ENCODE data around the gene SNAP91.
"Not testable (repeated sequence)": the region's sequence is repeated elsewhere in the genome, so short reads cannot be mapped to it uniquely, and the experiment has no call there.

Gene SNAP91

DNA sequence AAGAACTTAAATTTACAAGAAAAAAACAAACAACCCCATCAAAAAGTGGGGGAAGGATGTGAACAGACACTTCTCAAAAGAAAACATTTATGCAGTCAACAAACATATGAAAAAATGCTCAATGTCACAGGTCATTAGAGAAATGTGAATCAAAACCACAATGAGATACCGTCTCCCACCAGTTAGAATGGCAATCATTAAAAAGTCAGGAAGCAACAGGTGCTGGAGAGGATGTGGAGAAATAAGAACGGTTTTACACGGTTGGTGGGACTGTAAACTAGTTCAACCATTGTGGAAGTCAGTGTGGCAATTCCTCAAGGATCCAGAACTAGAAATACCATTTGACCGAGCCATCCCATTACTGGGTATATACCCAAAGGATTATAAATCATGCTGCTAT, 157.2 kb downstream of the SNAP91 start:
- DNase-seq (ENCODE audit: low read depth in 3 of 3, low spot score in 1 of 3), result not testable (repeated sequence)

DNA sequence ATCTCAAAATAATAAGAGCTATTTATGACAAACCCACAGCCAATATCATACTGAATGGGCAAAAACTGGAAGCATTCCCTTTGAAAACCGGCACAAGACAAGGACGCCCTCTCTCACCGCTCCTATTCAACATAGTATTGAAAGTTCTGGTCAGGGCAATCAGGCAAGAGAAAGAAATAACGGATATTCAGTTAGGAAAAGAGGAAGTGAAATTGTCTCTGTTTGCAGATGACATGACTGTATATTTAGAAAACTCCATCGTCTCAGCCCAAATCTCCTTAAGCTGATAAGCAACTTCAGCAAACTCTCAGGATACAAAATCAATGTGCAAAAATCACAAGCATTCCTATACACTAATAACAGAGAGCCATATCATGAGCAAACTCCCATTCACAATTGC, 158.4 kb downstream of the SNAP91 start:
- DNase-seq (ENCODE audit: low read depth in 3 of 3, low spot score in 1 of 3), result not testable (repeated sequence)

DNA sequence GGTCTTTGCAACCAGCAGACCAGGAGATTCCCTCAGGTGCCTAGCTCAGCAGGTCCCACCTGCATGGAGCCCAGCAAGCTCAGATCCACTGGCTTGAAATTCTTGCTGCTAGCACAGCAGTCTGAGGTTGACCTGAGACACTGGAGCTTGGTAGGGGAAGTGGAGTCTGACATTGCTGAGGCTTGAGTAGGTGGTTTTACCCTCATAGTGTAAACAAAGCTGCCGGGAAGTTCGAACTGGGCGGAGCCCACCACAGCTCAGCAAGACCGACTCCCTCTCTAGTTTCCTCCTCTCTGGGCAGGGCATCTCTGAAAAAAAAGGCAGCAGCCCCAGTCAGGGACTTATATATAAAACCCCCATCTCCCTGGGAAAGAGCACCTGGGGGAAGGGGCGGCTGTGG, 162.3 kb downstream of the SNAP91 start:
- DNase-seq (ENCODE audit: low read depth in 3 of 3, low spot score in 1 of 3), result no peak

DNA sequence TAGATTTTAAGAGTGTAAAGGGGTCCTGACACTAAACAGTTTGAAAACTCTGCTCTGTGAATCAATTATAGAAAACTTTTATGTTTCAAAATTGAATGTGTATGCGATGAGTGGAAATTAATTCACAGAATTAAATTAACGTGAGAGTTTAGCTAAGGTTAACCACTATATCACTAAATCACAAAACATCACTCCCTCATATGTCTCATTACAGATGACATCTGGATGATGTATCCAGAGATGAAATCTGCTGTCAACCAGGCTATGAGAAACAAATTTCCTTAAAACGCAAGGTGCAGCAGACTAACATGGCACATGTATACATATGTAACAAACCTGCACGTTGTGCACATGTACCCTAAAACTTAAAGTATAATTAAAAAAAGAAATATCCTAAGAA, 169.2 kb downstream of the SNAP91 start:
- DNase-seq (ENCODE audit: low read depth in 3 of 3, low spot score in 1 of 3), result no peak

DNA sequence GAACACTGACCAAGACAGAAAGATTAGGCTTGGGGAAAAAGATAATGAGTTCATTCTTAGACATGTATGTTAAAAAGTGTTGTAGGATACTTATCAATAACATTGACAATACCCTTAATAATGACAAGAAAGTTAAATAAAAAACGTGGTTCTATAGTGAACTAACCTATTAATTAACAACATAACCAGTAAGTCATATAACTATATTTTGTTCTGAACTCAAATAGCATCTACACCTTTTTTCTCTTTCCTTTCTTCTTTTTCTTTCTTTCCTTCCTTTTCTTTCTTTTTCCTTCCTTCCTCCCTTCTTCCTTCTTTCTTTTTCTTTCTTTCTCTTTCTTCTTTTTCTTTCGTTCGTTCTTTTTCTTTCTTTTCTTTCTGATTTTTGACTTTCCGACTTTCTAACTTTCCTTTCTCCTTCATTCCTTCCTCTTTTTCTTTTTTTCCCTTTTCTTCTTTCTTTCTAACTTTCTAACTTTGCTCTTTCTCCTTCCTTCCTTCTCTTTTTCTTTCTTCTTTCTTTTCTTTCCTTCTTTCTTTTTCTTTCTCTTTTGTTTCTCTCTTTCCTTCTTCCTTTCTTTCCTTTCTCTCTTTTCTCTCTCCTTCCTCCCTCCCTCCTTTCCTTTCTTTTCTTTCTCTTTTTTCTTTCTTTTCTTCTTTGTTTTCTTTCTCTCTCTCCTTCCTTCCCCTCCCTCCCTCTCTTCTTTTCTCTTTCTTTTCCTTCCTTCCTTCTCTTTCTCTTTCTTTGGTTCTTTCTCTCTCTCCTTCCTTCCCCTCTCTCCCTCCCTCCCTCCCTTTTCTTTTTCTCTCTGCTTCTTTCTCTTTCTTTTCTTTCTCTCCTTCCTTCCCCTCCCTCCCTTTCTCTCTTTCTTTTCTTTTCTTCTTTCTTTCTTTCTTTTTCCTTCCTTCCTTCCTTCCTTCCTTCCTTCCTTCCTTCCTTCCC, 172.0 kb downstream of the SNAP91 start:
- no peak for DNase-seq (ENCODE audit: low read depth in 3 of 3, low spot score in 1 of 3)

DNA sequence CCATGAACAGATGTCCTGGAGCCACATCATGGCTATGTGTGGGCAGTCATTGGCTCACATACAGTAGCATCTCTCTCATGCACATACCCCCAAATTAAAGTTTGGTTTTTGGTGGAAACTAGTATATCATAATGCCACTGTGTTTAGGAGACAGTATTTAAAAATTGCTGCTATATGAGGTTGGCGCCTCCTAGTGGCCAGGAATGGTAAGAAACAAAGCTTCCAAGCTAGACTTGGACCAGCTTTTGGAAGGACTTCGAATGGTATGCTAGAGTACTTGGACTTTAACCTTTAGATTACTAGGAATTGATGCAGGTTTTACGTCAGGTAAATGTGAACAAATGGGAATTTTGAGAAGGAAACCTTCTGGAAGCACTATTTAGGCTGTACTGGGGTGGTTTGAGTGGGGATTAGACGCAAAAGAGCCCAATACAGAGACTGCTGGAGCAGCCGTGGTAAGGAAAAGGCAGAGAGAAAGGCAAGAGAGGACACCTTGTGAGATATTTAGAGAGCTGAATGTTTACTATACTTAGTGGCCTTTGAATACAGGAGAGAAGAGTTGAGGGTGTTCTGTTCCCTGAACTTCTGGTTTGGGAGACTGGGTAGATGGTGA, 172.8 kb downstream of the SNAP91 start:
- DNase-seq (ENCODE audit: low read depth in 3 of 3, low spot score in 1 of 3), result peak in 1 of 3 donors; percentile 19

DNA sequence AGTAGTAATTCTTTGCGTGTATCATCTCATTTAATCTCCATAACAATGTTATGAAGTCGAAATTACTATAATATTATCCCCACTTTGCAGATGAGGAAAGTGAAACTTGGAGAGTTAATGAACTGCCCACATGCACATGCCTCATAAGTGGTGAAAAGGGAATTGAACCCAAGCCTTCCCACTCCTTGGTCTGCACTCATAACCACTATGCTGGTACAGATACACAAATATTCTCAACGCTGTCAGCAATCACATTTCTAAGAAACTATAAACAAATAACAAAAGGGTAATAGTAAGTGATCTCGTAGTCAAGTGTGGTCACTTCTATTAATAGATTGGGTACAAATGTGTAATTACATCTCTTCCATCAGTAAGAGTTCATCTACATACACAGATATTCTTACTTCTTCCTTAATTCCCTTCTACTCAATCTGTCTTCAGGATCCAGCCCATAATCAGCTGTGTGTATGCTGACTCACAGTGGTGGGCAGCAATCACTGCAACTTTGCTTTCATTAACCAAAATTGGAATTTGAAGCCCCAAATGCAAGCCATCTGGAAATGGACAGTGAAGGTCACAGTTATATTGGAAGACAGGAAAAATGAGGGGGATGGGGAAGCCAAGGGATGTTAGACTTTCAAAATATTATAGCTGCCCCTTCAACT, 190.0 kb downstream of the SNAP91 start:
- no peak for DNase-seq (ENCODE audit: low read depth in 3 of 3, low spot score in 1 of 3)

DNA sequence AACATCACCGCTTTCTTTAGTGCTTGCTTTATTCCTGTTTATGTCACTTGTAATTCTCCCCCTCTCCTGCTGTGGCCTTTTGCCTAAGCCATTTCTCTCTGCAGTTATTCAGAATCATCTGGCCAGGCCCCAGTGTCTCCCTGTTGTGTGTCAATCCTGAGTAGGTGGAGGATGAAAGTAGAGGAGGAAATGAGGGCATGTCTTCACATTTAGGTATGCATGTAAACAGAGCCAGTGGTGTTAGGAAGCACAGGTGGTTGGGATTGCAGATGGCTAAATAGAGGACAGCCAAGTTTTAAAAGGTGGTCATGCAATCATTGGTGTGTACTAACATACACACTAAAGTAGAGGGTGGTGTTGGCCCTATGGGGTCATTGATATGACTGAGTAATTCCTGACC, 191.4 kb downstream of the SNAP91 start:
- DNase-seq (ENCODE audit: low read depth in 3 of 3, low spot score in 1 of 3), result no peak

DNA sequence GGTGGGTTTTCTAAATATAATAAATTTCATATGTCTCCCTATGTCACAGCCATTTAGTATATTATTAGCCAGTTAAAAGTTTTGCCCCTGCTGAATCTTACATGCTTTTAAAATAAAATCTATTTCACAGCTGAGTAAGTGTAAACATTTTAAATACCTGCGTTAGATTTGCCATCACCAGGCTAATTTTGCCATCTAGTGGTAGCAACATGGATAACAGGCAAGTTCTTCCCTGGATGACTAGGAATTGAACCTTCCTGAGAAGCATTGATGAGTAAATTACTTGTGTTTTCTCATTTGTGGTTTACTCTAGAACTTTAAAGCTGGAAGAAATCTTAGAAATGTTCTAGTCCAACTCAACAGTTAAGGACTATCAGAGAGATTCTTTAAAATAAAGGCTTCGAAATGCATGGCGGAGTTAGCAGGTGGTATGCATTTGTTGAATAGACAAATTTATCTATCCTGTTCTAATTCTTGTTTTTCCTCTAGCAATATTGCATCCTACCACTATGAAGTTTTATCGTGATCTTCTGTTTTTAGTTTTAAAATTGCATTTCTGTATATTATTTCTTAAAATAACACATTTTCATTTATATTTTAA, 193.9 kb downstream of the SNAP91 start:
- no peak for DNase-seq (ENCODE audit: low read depth in 3 of 3, low spot score in 1 of 3)

DNA sequence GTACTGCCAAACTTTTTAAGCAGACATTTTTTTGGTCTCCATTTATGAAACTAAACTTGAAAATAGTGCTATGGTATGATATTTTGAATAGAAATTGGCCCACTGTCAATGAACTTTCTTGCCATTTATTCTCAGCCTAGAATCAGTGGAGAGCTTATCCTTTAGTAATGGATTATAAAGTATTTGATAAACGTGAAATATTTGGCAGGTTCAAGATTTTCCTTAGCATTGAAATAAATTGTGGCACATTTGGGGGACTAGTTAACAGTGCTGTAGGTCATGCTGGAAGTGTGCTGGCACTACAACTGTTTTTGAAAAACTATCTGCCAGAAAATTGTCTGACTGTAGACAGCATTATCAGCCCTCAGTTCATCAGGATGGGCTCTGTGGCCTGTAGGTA, 194.4 kb downstream of the SNAP91 start:
- DNase-seq (ENCODE audit: low read depth in 3 of 3, low spot score in 1 of 3), result no peak

DNA sequence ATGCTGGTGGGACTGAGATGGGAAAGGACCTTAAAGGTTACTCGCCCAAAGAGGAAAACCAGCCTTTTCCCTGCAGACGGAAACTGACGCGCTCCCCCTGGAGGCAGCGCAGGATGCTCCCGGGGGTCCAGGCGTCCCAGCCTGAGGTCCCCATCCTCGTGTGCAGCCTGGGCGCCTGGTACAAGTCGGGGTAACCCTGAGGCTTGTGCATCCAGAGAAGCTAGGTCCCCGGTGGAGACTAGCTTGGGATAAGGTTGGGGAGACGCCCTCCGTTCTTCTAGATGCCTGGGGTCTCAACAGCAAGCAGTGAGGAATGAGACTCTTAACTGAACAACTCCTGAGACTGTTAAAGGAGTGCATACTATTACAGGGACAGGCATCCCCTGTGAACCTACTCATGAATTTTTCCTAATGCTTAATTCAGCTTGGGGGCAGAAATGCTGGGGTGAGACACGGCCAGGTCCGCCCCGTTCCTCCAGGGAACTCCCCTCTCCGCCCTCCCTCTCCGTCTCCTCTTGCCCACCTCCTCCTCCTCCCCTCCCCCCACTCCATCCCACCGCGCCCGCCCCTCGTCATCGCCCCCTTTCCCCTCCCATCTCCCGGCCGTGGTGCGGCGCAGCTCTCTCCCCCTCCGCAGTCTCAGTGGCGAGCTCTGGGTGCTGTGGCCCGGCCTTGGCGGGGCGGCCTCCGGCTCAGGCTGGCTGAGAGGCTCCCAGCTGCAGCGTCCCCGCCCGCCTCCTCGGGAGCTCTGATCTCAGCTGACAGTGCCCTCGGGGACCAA, 196.8 kb downstream of the SNAP91 start, which contains the start of gene PRSS35:
Gene PRSS35, plus strand, starts transcription at position 634 of the 781 bp plus-strand sequence. CDS start 10,908 bp downstream, outside the sequence.
- DNase-seq (ENCODE audit: low read depth in 3 of 3, low spot score in 1 of 3), result no peak

DNA sequence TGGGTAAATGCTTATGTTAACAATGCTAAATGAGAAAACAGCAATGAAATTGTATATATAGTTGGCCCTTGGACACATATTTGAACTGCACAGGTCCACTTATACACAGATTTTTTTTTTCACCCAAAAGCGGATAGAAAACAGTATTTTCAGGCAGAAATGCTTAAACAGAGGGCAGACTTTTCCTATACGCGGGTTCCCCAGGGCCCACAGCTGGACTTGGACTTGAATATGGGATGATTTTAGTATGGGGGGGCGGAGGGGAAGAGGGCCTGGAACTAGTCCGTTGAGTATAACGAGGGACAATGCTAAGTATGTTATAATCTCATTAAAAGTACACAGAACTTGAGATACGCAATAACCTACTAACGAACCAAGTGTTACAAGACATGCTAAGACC, 197.6 kb downstream of the SNAP91 start:
- DNase-seq (ENCODE audit: low read depth in 3 of 3, low spot score in 1 of 3), result no peak

DNA sequence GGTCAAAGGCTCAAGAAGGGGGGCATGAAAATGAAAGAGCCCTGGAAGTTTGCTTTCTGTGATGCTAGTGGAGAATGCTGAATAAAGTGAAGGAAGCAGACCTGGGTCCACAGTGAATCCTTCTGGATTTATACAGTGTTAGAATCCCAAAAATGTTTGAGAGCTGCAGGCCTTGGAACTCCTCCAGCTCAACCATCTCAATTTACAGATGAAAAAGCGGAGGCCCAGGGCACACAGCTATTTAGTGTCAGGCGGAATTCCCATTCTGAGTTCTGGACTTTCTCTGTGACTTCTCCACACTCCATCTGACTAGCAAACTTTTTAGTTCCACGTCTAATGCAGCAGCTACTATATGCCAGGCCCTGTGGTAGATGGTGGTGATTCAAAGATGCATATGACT, 198.1 kb downstream of the SNAP91 start:
- DNase-seq (ENCODE audit: low read depth in 3 of 3, low spot score in 1 of 3), result no peak

DNA sequence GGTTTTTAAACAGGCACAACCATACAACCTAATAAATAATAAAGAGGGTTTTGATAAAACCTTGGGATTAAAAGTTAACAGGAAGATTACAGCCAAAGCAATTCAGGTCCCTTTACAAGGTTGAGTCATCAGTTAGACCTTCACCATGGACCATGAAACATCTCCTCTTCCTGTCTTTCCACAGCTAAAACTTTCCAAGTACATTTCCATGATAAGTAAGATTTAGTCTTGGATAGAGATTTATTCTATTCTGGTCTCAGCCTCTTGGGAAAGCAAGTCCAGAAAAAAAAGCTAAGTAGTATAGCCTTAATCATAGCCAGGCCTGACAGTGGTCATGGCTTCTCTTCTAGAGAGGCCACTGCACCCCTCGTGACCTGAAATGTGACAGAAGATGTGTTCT, 199.5 kb downstream of the SNAP91 start:
- no peak for DNase-seq (ENCODE audit: low read depth in 3 of 3, low spot score in 1 of 3)

DNA sequence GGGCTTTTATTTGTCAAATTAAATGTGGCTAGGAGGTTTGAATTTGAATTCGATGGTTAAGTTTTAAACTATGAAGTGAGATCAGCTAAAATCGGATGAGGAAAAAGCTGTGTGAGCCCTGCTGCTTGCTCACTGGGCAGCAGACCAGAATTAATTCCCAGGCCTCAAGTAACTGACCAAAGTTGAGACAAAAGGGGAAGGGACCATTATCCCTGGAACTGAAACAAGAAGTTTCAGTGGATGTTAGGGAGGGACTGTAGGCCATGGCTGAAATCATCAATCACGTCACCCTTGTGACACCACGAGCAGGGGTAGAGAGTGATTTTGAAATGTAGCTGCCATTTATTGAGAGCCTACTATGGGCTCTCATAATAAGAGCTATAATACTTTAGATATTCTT, 203.5 kb downstream of the SNAP91 start:
- DNase-seq (ENCODE audit: low read depth in 3 of 3, low spot score in 1 of 3), result no peak

Data from stimulated activated CD4-positive, alpha-beta T cell treated with anti-CD3 and anti-CD28 coated beads, TNF-alpha, amount 100 ng/mL, for 1 hour (primary cell).